ENCODE data around the gene HDAC7.
"Not testable (repeated sequence)": the region's sequence is repeated elsewhere in the genome, so short reads cannot be mapped to it uniquely, and the experiment has no call there.

Gene HDAC7

GRCh38 chr12:47813511-47814196 lies 6.0 kb downstream of the HDAC7 start:
- no peak for DNase-seq (ENCODE audit: low read depth in 2 of 2)

- DNase-seq (ENCODE audit: low read depth in 2 of 2), result peak; percentile 79 to 81
These were observed 6.7 kb downstream of the HDAC7 start for GRCh38 chr12:47812797-47813510.

GRCh38 chr12:47811581-47812484 lies 7.9 kb downstream of the HDAC7 start:
- peak; percentile 35 to 37 for DNase-seq (ENCODE audit: low read depth in 2 of 2)

GRCh38 chr12:47811072-47811396 lies 8.7 kb downstream of the HDAC7 start:
- no peak for DNase-seq (ENCODE audit: low read depth in 2 of 2)

GRCh38 chr12:47809518-47809917 lies 10.2 kb downstream of the HDAC7 start:
- DNase-seq (ENCODE audit: low read depth in 2 of 2), result not testable (repeated sequence)

- no peak for DNase-seq (ENCODE audit: low read depth in 2 of 2)
These were observed 10.9 kb downstream of the HDAC7 start for GRCh38 chr12:47808574-47809365.

GRCh38 chr12:47808050-47808449 lies 11.7 kb downstream of the HDAC7 start:
- DNase-seq (ENCODE audit: low read depth in 2 of 2), result no peak

- DNase-seq (ENCODE audit: low read depth in 2 of 2), result no peak
These were observed 12.4 kb downstream of the HDAC7 start for GRCh38 chr12:47807338-47807737.

- no peak for DNase-seq (ENCODE audit: low read depth in 2 of 2)
These were observed 14.3 kb downstream of the HDAC7 start for GRCh38 chr12:47805417-47805816.

- DNase-seq (ENCODE audit: low read depth in 2 of 2), result no peak
These were observed 15.5 kb downstream of the HDAC7 start for GRCh38 chr12:47804171-47804570.

GRCh38 chr12:47803191-47803875 lies 16.4 kb downstream of the HDAC7 start:
- DNase-seq (ENCODE audit: low read depth in 2 of 2), result no peak

- no peak for DNase-seq (ENCODE audit: low read depth in 2 of 2)
These were observed 17.4 kb downstream of the HDAC7 start for GRCh38 chr12:47802312-47802711.

GRCh38 chr12:47801904-47802246 lies 17.8 kb downstream of the HDAC7 start:
- DNase-seq (ENCODE audit: low read depth in 2 of 2), result no peak

GRCh38 chr12:47801170-47801903 lies 18.4 kb downstream of the HDAC7 start:
- no peak for DNase-seq (ENCODE audit: low read depth in 2 of 2)

GRCh38 chr12:47800582-47800981 lies 19.1 kb downstream of the HDAC7 start:
- DNase-seq (ENCODE audit: low read depth in 2 of 2), result no peak

GRCh38 chr12:47799357-47799955 lies 20.2 kb downstream of the HDAC7 start:
- DNase-seq (ENCODE audit: low read depth in 2 of 2), result no peak

- no peak for DNase-seq (ENCODE audit: low read depth in 2 of 2)
These were observed 21.2 kb downstream of the HDAC7 start for GRCh38 chr12:47798382-47798948.

GRCh38 chr12:47797441-47797840 lies 22.3 kb downstream of the HDAC7 start:
- DNase-seq (ENCODE audit: low read depth in 2 of 2), result no peak

- no peak for DNase-seq (ENCODE audit: low read depth in 2 of 2)
These were observed 23.8 kb downstream of the HDAC7 start for GRCh38 chr12:47795814-47796411.

Data from fibroblast of skin of left biceps (primary cell).